Tibial nerve (tissue), 4 donors: ENCODE measurements around the gene KCNJ18. TPM values are rescaled to one million over a fixed set of nuclear protein-coding genes. Genes with fewer than 3 reads are reported as not detected.
"Not testable (repeated sequence)": the region's sequence is repeated elsewhere in the genome, so short reads cannot be mapped to it uniquely, and the experiment has no call there.

Experiments
- DNase-seq, 2 donors: peaks; one replicate each; pipeline ENCODE4 v3.0.0-alpha.2; 2019; ENCODE audit warnings: low spot score in 2 of 2
- H3K27ac ChIP-seq, 4 donors: fragments of 200-600 bp; sonication (generic) in 3 of 4; one replicate each; pipeline ENCODE4 v1.5.1; 2017 to 2019; ENCODE audit warnings: mild to moderate bottlenecking in 1 of 4
- H3K27me3 ChIP-seq, 2 donors: fragments of 200-600 bp; sonication (generic) in 1 of 2; one replicate each; pipeline versions ENCODE4 v1.5.1 to v1.6.0; 2017 to 2019
- H3K36me3 ChIP-seq, 3 donors: fragments of 200-600 bp; sonication (generic); one replicate each; pipeline ENCODE4 v1.5.1; 2018 to 2019
- H3K4me1 ChIP-seq, 4 donors: fragments of 200-600 bp; sonication (generic) in 3 of 4; one replicate each; pipeline ENCODE4 v1.5.1; 2017 to 2019
- H3K4me3 ChIP-seq, 4 donors: fragments of 200-600 bp; sonication (generic) in 3 of 4; one replicate each; pipeline ENCODE4 v1.5.1; 2017 to 2019; ENCODE audit warnings: mild to moderate bottlenecking in 1 of 4, moderate library complexity in 1 of 4
- H3K9me3 ChIP-seq, 4 donors: fragments of 200-600 bp; sonication (generic) in 3 of 4; one replicate each; pipeline ENCODE4 v1.5.1; 2017 to 2019
- CTCF ChIP-seq, 5 experiments: fragments of 200-600 bp in 3 of 5; fragments of 450-650 bp in 2 of 5; sonication (generic) in 3 of 5; IDR thresholded peaks; one replicate each; pipeline ENCODE4 v1.5.1; 2016 to 2019; ENCODE audit warnings: antibody characterized with exemption in 5 of 5, mild to moderate bottlenecking in 3 of 5, moderate library complexity in 2 of 5
- EP300 ChIP-seq, 2 donors: sonication (generic); formaldehyde crosslinking; IDR thresholded peaks; one replicate each; pipeline ENCODE4 v1.6.1; 2017; ENCODE audit warnings: antibody characterized with exemption in 2 of 2, mild to moderate bottlenecking in 1 of 2
- POLR2A ChIP-seq, 2 donors: fragments of 450-650 bp; IDR thresholded peaks; one replicate each; pipeline ENCODE4 v1.6.1; 2017; ENCODE audit warnings: antibody characterized with exemption in 2 of 2, mild to moderate bottlenecking in 2 of 2, moderate library complexity in 2 of 2
- WGBS, 2 donors: methylation state at CpG; one replicate each; pipeline ENCODE4 v1.1.5; 2018; 5-methylcytosine and 5-hydroxymethylcytosine counted together
- total RNA-seq, 4 donors: library from RNA; depleted of rRNA; stranded (reverse); fragments of >200 nt; gene quantifications; one replicate each; pipeline ENCODE4 v1.1.0, GENCODE V29; 2016

Gene KCNJ18
- total RNA-seq, 4 donors from 2014 or later = not detected

DNA sequence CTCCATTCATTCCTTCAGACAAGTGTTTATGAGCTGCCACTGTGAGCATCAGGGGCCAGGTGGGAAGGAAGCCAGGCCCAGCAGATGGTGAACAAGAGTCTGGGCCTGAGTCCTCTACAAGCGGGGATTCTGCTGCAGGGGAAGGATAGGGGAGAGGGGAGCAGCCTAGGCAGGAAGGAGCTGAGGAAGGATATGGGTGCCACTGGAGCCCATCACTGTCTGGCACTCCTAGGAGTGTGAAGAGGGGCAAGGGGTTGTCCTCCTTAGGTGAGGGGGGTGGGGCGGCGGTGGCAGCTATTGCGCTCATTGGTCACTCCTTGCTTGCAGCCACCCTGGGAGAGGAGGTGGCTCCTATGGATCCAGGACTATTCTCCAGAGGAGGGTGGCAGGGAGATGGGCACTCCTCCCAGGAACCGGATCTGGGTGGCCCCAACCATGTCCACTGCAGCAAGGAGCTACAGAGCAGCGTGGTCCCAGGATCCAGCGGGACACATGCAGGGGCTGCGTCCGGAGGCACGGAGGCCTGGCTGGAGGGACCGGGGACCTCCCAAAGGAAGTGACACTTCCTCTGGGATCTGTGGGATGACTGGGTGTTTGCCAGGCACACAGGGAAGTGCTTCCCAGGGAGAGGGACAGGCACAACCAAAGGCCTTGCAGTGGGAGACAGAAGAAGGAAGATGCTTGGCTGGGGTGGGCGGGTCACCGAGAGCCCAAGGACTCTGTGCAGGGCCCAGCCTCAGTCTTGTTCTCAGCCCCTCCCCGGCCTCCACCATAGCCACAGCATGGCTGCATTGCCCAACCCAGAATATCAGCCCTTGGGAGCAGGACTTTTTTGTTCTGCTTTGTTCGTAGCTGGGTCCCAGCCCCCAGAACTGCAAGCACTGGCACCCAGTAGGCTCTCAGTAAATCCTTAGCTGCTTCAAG, 16.6 kb downstream of the KCNJ18 start:
- H3K27me3 ChIP-seq, H3K36me3 ChIP-seq, H3K4me1 ChIP-seq, H3K27ac ChIP-seq, DNase-seq, H3K4me3 ChIP-seq, H3K9me3 ChIP-seq: not testable (repeated sequence)
- 79 to 83% methylated on average over 8 to 15 of the region's 15 CpGs for WGBS, 2 donors

- 57 to 83% methylated on average over 1 to 3 of the region's 8 CpGs for WGBS, 2 donors
- H3K27ac ChIP-seq, H3K9me3 ChIP-seq, H3K36me3 ChIP-seq, DNase-seq, H3K27me3 ChIP-seq, H3K4me1 ChIP-seq, H3K4me3 ChIP-seq: not testable (repeated sequence)
Measured at GRCh38 chr17:21709994-21710393, 17.7 kb downstream of the KCNJ18 start.

- not testable (repeated sequence) for H3K27me3 ChIP-seq, H3K36me3 ChIP-seq, H3K27ac ChIP-seq, H3K4me1 ChIP-seq, DNase-seq, H3K4me3 ChIP-seq, H3K9me3 ChIP-seq
- WGBS, 2 donors = 79% methylated on average over 3 of the region's 3 CpGs
Measured at GRCh38 chr17:21710486-21710885, 18.2 kb downstream of the KCNJ18 start.

GRCh38 chr17:21711182-21711581, 18.9 kb downstream of the KCNJ18 start:
- no peak overlapping the region for H3K4me3 ChIP-seq
- H3K9me3 ChIP-seq = no peaks in the 10 kb centered on the region
- H3K27ac ChIP-seq = no peak overlapping the region
- TF ChIP-seq CTCF (IDR thresholded peaks at IDR 0.05) = no peak
- TF ChIP-seq EP300 (IDR thresholded peaks at IDR 0.05) = no peak
- no peak for TF ChIP-seq POLR2A (IDR thresholded peaks at IDR 0.05)
- 76 to 82% methylated on average over 12 of the region's 12 CpGs for WGBS, 2 donors
- H3K27me3 ChIP-seq = no peaks in the 10 kb centered on the region
- H3K36me3 ChIP-seq = no peaks in the 10 kb centered on the region
- no peaks in the 10 kb centered on the region for H3K4me1 ChIP-seq
- DNase-seq = no peak

- not testable (repeated sequence) for H3K4me1 ChIP-seq, DNase-seq, H3K4me3 ChIP-seq, H3K36me3 ChIP-seq, H3K27ac ChIP-seq, H3K27me3 ChIP-seq, H3K9me3 ChIP-seq
- WGBS, 2 donors = 69 to 75% methylated on average over 8 of the region's 8 CpGs
Measured at GRCh38 chr17:21713020-21713419, 20.7 kb downstream of the KCNJ18 start.

DNA sequence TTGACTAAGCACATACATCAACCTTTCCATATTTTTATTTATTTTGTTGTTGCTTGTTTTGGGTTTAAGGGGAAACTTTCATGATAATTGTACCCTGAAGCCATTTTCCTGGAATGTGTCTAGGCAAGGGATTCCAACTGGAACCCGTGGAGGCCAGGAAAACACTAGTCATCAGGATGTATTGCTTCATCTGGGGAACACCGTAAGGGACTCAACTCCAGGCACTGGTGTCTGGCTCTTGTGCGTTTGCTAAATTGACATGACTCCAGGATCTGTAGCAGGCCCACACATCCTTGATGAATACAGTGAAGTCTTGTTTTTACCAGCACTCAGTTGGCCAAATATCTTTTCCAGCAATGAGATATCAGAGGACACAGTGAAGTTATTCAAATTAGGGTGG, 21.3 kb downstream of the KCNJ18 start:
- H3K27me3 ChIP-seq, H3K27ac ChIP-seq, H3K4me3 ChIP-seq, H3K9me3 ChIP-seq, DNase-seq, H3K36me3 ChIP-seq, H3K4me1 ChIP-seq: not testable (repeated sequence)
- 48 to 63% methylated on average over 2 of the region's 3 CpGs for WGBS, 2 donors

GRCh38 chr17:21714676-21715075, 22.4 kb downstream of the KCNJ18 start:
- not testable (repeated sequence) for H3K9me3 ChIP-seq, H3K4me1 ChIP-seq, H3K4me3 ChIP-seq, H3K27me3 ChIP-seq, H3K27ac ChIP-seq, DNase-seq, H3K36me3 ChIP-seq
- 56 to 59% methylated on average over 3 of the region's 3 CpGs for WGBS, 2 donors

DNA sequence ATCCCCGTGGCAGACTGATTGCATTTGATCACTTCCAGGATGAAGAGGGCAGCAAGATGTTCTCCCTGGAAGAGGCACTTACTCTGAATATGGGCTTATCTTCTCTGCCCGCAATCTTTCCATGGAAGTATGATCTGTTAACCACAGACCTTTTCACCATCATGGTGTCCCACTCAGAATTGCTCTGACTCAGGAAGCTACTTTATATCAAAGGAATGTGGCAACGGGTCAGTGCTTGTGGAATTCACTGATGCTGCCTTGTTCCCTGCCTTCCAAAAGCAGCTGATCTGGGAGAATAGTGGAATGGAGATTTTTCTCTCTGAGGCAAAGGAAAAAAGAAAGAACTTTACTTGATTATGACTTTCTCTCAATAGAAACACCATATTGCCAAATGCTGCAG, 23.6 kb downstream of the KCNJ18 start:
- not testable (repeated sequence) for H3K9me3 ChIP-seq, H3K4me1 ChIP-seq, H3K4me3 ChIP-seq, H3K36me3 ChIP-seq, H3K27me3 ChIP-seq, DNase-seq, H3K27ac ChIP-seq
- WGBS, 2 donors = 43 to 61% methylated on average over 3 of the region's 3 CpGs

DNA sequence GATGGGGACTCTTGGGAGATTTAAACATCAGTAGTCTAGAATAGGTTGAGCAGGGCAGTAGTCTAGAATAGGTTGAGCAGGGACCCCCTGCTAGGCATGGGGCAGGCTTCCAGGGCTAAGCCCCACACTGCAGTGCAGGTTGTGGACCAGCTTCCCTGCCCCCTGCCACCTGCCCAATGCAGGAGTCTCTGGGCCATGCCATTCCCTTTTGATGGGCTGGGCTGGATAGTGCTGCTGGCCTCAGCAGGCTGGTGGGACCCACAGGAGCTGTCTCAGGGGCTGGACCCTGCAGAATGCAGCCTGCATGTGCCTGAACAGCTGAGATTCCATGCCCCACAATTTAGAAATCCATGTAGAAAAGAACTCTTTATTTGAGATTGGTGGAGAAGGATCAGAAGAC, 26.6 kb downstream of the KCNJ18 start:
- not testable (repeated sequence) for H3K4me1 ChIP-seq, H3K36me3 ChIP-seq, H3K4me3 ChIP-seq, DNase-seq, H3K27me3 ChIP-seq, H3K27ac ChIP-seq, H3K9me3 ChIP-seq

DNA sequence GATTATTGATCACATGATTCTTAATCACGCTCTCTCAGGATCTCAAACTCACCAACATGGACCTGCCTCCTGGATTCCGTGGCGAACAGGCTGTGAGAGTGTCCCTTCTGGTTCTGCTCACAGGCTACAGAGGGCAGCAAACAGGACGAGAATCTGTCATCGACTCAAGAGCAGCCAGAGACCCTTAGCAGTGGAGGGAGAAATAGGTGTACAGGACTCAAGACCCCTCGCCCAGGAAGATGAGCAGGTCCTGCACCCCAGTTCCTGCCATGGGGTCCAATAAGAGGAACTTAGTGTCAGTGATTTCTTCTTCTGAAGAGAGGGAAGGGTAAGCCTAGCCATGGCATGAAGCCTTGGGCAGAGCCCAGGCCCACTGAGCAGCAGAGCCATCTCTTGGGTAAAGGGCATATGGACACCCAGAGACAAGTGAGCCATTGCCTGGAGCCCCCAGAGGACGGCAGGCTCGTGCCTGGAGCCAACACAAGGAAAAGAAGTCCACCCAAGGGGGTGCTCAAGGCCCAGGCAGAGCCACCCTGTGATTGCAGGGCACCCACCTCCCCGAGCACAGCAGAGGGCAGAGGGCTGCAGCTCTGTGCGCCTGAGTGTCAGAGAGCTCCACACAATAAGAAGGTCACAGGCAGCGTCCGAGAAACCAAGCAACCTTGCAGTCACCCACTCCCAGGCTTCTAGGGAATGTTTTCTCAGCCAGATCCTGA, 27.3 kb downstream of the KCNJ18 start:
- WGBS, 2 donors = 64 to 67% methylated on average over 12 of the region's 12 CpGs
- not testable (repeated sequence) for H3K27ac ChIP-seq, H3K9me3 ChIP-seq, H3K36me3 ChIP-seq, H3K27me3 ChIP-seq, H3K4me1 ChIP-seq, H3K4me3 ChIP-seq, DNase-seq

GRCh38 chr17:21720566-21720965, 28.2 kb downstream of the KCNJ18 start:
- H3K4me1 ChIP-seq, H3K27me3 ChIP-seq, DNase-seq, H3K27ac ChIP-seq, H3K36me3 ChIP-seq, H3K9me3 ChIP-seq, H3K4me3 ChIP-seq: not testable (repeated sequence)
- 73% methylated on average over 8 of the region's 8 CpGs for WGBS, 2 donors

DNA sequence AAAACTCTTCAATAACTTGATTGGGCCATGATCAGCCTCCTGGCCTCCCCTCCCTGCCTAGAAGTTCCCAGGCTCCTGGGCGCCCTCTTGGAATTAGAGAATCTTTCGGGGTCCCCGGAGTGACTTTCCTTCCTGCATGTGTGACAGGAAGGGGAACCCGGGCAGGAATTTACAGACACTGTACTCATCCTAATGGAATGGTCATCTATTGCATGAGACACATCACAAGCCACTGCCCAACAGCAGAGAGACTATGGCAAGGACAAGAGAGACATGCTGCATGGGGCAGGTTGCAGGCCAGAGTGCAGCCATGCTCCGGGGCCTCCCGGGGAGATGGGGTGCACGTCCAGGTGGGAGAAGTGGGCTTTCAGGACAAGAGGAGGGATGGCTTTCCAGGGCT, 29.9 kb downstream of the KCNJ18 start:
- 58 to 68% methylated on average over 5 to 7 of the region's 7 CpGs for WGBS, 2 donors
- H3K4me3 ChIP-seq, DNase-seq, H3K36me3 ChIP-seq, H3K27ac ChIP-seq, H3K9me3 ChIP-seq, H3K4me1 ChIP-seq, H3K27me3 ChIP-seq: not testable (repeated sequence)
